Measurements from ENCODE around the gene GJC1. TPM values are rescaled to one million over a fixed set of nuclear protein-coding genes. Genes with fewer than 3 reads are reported as not detected.

Gene GJC1
- total and polyA plus RNA-seq, 2 donors (not counting 1 experiment from before 2014, with no cell fraction given) = 33.9 to 97.3 TPM

DNA sequence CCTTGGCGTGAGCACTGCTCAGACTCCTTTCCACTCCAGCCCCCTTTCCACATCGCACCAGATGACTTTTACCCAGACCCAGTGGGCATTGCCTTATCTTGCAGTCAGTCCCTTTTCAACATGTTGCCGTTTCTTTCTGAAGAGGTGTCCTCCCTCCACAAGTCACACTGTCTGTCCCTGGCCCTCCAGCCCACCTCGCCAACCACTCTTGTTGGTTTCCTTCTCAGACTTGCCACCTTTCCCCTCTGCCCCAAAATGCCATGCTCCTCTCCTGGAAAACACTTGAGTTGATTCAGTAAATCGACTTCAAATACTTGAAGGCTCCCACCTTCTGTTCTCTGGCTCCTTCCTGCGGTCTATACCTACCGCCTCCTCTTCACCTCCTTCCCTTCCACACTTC, 78.8 kb downstream of the GJC1 start:
- Histone ChIP-seq H3K27me3 (ENCODE audit: control insufficient read depth, insufficient read depth, low read length) (no peaks in the 10 kb centered on the region), H3K4me3 (replicated peaks in 1 of 4; ENCODE audit: control extremely low read depth in 1 of 4, insufficient read depth in 1 of 4, low read depth in 3 of 4, low read length in 4 of 4) (no peak overlapping the region), H3K4me2 (ENCODE audit: extremely low read depth, insufficient read depth, low read length) (no peak overlapping the region), H4K20me1 (ENCODE audit: control insufficient read depth, extremely low read depth, insufficient read depth, low read length) (no peaks in the 10 kb centered on the region), H3K4me1 (ENCODE audit: control insufficient read depth, extremely low read depth, insufficient read depth, low read length) (no peaks in the 10 kb centered on the region), H2AFZ (ENCODE audit: low read length) (no peak overlapping the region), H3K27ac (ENCODE audit: insufficient read depth, low read length) (no peak overlapping the region), H3K9me3 (ENCODE audit: control insufficient read depth, insufficient read depth, low read depth, low read length) (no peaks in the 10 kb centered on the region), H3K36me3 (ENCODE audit: control insufficient read depth, insufficient read depth, low read length) (peaks cover 7% of the 10 kb centered on the region), H3K9ac (ENCODE audit: insufficient read depth, low read length) (no peak overlapping the region), H3K79me2 (ENCODE audit: control insufficient read depth, insufficient read depth, low read length) (no peaks in the 10 kb centered on the region)
- TF ChIP-seq, protein P1, sequence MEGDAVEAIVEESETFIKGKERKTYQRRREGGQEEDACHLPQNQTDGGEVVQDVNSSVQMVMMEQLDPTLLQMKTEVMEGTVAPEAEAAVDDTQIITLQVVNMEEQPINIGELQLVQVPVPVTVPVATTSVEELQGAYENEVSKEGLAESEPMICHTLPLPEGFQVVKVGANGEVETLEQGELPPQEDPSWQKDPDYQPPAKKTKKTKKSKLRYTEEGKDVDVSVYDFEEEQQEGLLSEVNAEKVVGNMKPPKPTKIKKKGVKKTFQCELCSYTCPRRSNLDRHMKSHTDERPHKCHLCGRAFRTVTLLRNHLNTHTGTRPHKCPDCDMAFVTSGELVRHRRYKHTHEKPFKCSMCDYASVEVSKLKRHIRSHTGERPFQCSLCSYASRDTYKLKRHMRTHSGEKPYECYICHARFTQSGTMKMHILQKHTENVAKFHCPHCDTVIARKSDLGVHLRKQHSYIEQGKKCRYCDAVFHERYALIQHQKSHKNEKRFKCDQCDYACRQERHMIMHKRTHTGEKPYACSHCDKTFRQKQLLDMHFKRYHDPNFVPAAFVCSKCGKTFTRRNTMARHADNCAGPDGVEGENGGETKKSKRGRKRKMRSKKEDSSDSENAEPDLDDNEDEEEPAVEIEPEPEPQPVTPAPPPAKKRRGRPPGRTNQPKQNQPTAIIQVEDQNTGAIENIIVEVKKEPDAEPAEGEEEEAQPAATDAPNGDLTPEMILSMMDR (conservative IDR thresholded peaks at IDR 0.05 in 1 of 2, IDR thresholded peaks at IDR 0.05 in 1 of 2; ENCODE audit: low read depth in 1 of 2, low read length in 2 of 2) = no peak
- no peak for TF ChIP-seq EZH2 (IDR thresholded peaks at IDR 0.05; ENCODE audit: low read length, missing control alignments)
- no peak for DNase-seq (ENCODE audit: low read depth in 2 of 2)

DNA sequence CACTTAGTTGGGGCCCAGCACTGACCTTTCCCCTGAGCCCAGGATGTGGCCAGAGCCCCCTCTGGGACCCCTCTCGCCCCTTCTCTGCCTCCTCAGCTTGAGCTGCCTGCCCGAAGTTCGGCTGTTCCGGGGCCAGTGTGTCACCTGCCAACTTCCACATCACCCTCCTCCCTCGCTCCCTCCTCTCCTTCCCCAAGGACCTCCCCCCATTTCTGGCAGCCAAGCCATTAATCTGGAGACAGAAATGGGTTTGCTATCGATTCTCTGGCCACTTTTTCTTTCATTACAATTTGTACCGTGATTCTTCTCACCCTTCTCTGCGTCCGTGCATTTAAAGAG, 80.1 kb downstream of the GJC1 start:
- DNase-seq (ENCODE audit: low read depth in 2 of 2) = no peak
- H3K4me1 ChIP-seq (ENCODE audit: control insufficient read depth, extremely low read depth, insufficient read depth, low read length) = no peaks in the 10 kb centered on the region
- H3K27ac ChIP-seq (ENCODE audit: insufficient read depth, low read length) = no peak overlapping the region
- TF ChIP-seq EZH2 (IDR thresholded peaks at IDR 0.05; ENCODE audit: low read length, missing control alignments) = no peak
- TF ChIP-seq, protein P1 (conservative IDR thresholded peaks at IDR 0.05 in 1 of 2, IDR thresholded peaks at IDR 0.05 in 1 of 2; ENCODE audit: low read depth in 1 of 2, low read length in 2 of 2) = no peak
- peaks cover 7% of the 10 kb centered on the region for H3K36me3 ChIP-seq (ENCODE audit: control insufficient read depth, insufficient read depth, low read length)
- H3K4me3 ChIP-seq (replicated peaks in 1 of 4; ENCODE audit: control extremely low read depth in 1 of 4, insufficient read depth in 1 of 4, low read depth in 3 of 4, low read length in 4 of 4) = no peak overlapping the region
- no peaks in the 10 kb centered on the region for H3K9me3 ChIP-seq (ENCODE audit: control insufficient read depth, insufficient read depth, low read depth, low read length)
- H3K27me3 ChIP-seq (ENCODE audit: control insufficient read depth, insufficient read depth, low read length) = no peaks in the 10 kb centered on the region
- no peaks in the 10 kb centered on the region for H3K79me2 ChIP-seq (ENCODE audit: control insufficient read depth, insufficient read depth, low read length)
- no peak overlapping the region for H2AFZ ChIP-seq (ENCODE audit: low read length)
- no peaks in the 10 kb centered on the region for H4K20me1 ChIP-seq (ENCODE audit: control insufficient read depth, extremely low read depth, insufficient read depth, low read length)
- no peak overlapping the region for H3K4me2 ChIP-seq (ENCODE audit: extremely low read depth, insufficient read depth, low read length)
- no peak overlapping the region for H3K9ac ChIP-seq (ENCODE audit: insufficient read depth, low read length)

DNA sequence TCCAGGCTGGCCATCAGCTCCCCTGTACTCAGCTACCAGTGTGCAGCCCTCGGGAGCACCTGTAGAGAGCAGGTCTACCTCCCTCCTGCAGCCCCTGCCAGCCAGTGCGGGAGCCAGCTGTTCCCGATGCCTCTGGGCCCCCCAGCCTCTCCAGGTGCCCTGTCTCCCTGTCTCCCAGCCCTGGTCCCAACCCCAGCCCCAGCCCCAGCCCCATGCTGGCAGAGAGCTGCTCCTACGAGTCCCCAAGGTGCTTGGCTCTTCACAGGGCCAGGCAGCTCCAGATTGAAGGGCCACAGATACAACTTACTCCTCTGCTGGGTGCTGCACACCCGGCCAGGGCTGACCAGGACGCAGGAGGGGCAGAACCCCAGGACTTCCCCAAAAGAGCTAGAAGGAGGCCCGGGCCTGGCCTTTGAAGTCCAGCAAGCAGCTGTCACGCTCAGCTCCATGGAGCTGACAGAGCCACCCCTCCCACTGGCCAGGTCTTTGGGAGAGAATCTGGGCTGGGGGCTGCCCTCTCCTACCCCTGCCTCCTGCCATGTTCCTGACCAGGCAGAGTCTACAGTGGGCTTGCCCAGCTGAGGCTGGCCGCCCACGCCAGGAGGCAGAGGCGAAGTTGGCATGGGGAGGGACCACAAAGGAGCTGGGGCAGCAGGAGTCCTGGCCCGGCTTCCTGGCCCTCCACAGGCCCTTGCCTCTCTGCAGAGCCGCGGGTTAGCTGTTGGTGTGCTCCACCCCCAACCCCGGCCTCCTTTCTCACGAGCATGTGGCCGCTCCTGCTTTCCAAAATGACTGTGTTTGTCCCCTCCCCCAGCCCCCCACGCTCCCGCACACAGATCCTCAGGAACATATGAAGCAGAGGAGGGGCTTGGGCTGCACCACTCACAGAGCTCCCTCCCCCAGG, 80.8 kb downstream of the GJC1 start:
- H3K79me2 ChIP-seq (ENCODE audit: control insufficient read depth, insufficient read depth, low read length) = no peaks in the 10 kb centered on the region
- no peaks in the 10 kb centered on the region for H3K9me3 ChIP-seq (ENCODE audit: control insufficient read depth, insufficient read depth, low read depth, low read length)

More for the DNA sequence above, 80.8 kb downstream of the GJC1 start:
- H3K4me2 ChIP-seq (ENCODE audit: extremely low read depth, insufficient read depth, low read length) = no peak overlapping the region
- no peak overlapping the region for H3K9ac ChIP-seq (ENCODE audit: insufficient read depth, low read length)
- H4K20me1 ChIP-seq (ENCODE audit: control insufficient read depth, extremely low read depth, insufficient read depth, low read length) = no peaks in the 10 kb centered on the region
- no peak overlapping the region for H3K4me3 ChIP-seq (replicated peaks in 1 of 4; ENCODE audit: control extremely low read depth in 1 of 4, insufficient read depth in 1 of 4, low read depth in 3 of 4, low read length in 4 of 4)
- TF ChIP-seq, protein P1 (conservative IDR thresholded peaks at IDR 0.05 in 1 of 2, IDR thresholded peaks at IDR 0.05 in 1 of 2; ENCODE audit: low read depth in 1 of 2, low read length in 2 of 2) = no peak
- no peak for TF ChIP-seq EZH2 (IDR thresholded peaks at IDR 0.05; ENCODE audit: low read length, missing control alignments)
- H3K27me3 ChIP-seq (ENCODE audit: control insufficient read depth, insufficient read depth, low read length) = no peaks in the 10 kb centered on the region
- H3K4me1 ChIP-seq (ENCODE audit: control insufficient read depth, extremely low read depth, insufficient read depth, low read length) = no peaks in the 10 kb centered on the region
- DNase-seq (ENCODE audit: low read depth in 2 of 2) = no peak
- no peak overlapping the region for H2AFZ ChIP-seq (ENCODE audit: low read length)
- peaks cover 7% of the 10 kb centered on the region for H3K36me3 ChIP-seq (ENCODE audit: control insufficient read depth, insufficient read depth, low read length)
- no peak overlapping the region for H3K27ac ChIP-seq (ENCODE audit: insufficient read depth, low read length)

Other genes starting within 250 kb of the GJC1 start
- under 0.01 TPM in 1 of 2 replicates, not detected in the other for gene MEIOC, start 173.8 kb downstream of the GJC1 start, total RNA-seq
- gene MEIOC, start 173.8 kb downstream of the GJC1 start, polyA plus RNA-seq = 0.07 and 0.08 TPM in 2 replicates
- gene CCDC43, start 140.5 kb downstream of the GJC1 start, total RNA-seq = 34.7 and 35.2 TPM in 2 replicates
- 23.9 and 27.9 TPM in 2 replicates for gene CCDC43, start 140.5 kb downstream of the GJC1 start, polyA plus RNA-seq
- 1.5 and 3.3 TPM in 2 replicates for gene DBF4B, start 121.6 kb downstream of the GJC1 start, total RNA-seq
- gene DBF4B, start 121.6 kb downstream of the GJC1 start, polyA plus RNA-seq = 2.2 and 6.7 TPM in 2 replicates
- 0.51 and 0.66 TPM in 2 replicates for gene ADAM11, start 71.3 kb downstream of the GJC1 start, total RNA-seq
- 0.18 and 0.52 TPM in 2 replicates for gene ADAM11, start 71.3 kb downstream of the GJC1 start, polyA plus RNA-seq
- not detected in 2 replicates for gene HIGD1B, start 17.6 kb upstream of the GJC1 start, total RNA-seq
- gene HIGD1B, start 17.6 kb upstream of the GJC1 start, polyA plus RNA-seq = 0.34 TPM in 1 of 2 replicates, not detected in the other
- 74.0 and 88.0 TPM in 2 replicates for gene EFTUD2, start 69.2 kb upstream of the GJC1 start, total RNA-seq
- 154 and 201 TPM in 2 replicates for gene EFTUD2, start 69.2 kb upstream of the GJC1 start, polyA plus RNA-seq
- 0.26 and 1.3 TPM in 2 replicates for gene GFAP, start 85.2 kb upstream of the GJC1 start, total RNA-seq
- gene GFAP, start 85.2 kb upstream of the GJC1 start, polyA plus RNA-seq = 0.31 and 0.32 TPM in 2 replicates
- gene KIF18B, start 117.5 kb upstream of the GJC1 start, total RNA-seq = under 0.01 and 0.99 TPM in 2 replicates
- gene KIF18B, start 117.5 kb upstream of the GJC1 start, polyA plus RNA-seq = 2.5 and 13.5 TPM in 2 replicates
- gene C1QL1, start 138.0 kb upstream of the GJC1 start, total RNA-seq = 1.3 and 1.8 TPM in 2 replicates
- gene C1QL1, start 138.0 kb upstream of the GJC1 start, polyA plus RNA-seq = 0.53 and 1.0 TPM in 2 replicates
- 39.8 and 41.5 TPM in 2 replicates for gene DCAKD, start 221.3 kb upstream of the GJC1 start, total RNA-seq
- 21.8 TPM in 2 replicates for gene DCAKD, start 221.3 kb upstream of the GJC1 start, polyA plus RNA-seq
- gene NMT1, start 231.0 kb upstream of the GJC1 start, total RNA-seq = 73.2 and 124 TPM in 2 replicates
- 46.2 and 57.1 TPM in 2 replicates for gene NMT1, start 231.0 kb upstream of the GJC1 start, polyA plus RNA-seq